ENCODE data around the gene COG2. TPM values are rescaled to one million over a fixed set of nuclear protein-coding genes. Genes with fewer than 3 reads are reported as not detected.

COG2 gene
- total and polyA plus RNA-seq, 2 of the 13 experiments (the other 11 are each of a cell fraction or from before 2014, with no cell fraction given), result 16.8 to 36.3 TPM

DNA sequence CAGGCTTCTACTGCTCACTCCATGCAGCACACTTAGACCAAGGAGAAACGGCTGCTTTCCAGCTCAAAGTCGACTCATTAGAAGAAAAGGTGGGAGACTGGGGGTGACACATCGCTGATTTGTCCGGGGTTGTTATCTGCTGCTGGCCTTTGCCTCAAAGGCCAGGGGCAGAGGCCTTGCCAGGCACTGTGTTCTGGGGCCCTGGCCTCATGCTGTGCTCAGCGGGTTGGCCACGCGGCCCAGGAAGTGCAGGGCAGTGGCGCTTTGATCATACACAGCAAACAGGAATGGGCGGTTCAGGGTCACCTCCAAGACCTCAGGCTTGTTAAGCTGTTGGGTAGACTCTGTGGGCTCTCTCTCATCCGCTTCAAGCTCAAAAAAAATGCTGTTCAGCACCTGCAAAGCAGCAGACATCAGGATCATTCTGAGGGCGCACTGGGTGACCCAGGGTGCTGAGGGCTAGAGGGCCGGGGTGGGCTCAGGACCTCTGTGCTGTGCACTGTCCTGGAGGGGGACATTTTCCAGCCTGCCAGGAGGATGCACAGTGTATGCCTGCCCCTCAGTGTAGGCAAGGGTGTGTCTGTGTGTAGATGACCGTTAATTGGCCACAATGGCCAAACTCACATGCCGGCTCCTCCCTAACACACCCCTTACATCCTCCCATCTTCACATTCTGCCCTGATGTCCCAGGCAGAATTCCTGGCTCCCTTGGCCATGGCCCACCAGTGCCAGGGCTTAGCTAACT is 60.8 kb downstream of the COG2 start (continued):
- TF ChIP-seq, protein P1, sequence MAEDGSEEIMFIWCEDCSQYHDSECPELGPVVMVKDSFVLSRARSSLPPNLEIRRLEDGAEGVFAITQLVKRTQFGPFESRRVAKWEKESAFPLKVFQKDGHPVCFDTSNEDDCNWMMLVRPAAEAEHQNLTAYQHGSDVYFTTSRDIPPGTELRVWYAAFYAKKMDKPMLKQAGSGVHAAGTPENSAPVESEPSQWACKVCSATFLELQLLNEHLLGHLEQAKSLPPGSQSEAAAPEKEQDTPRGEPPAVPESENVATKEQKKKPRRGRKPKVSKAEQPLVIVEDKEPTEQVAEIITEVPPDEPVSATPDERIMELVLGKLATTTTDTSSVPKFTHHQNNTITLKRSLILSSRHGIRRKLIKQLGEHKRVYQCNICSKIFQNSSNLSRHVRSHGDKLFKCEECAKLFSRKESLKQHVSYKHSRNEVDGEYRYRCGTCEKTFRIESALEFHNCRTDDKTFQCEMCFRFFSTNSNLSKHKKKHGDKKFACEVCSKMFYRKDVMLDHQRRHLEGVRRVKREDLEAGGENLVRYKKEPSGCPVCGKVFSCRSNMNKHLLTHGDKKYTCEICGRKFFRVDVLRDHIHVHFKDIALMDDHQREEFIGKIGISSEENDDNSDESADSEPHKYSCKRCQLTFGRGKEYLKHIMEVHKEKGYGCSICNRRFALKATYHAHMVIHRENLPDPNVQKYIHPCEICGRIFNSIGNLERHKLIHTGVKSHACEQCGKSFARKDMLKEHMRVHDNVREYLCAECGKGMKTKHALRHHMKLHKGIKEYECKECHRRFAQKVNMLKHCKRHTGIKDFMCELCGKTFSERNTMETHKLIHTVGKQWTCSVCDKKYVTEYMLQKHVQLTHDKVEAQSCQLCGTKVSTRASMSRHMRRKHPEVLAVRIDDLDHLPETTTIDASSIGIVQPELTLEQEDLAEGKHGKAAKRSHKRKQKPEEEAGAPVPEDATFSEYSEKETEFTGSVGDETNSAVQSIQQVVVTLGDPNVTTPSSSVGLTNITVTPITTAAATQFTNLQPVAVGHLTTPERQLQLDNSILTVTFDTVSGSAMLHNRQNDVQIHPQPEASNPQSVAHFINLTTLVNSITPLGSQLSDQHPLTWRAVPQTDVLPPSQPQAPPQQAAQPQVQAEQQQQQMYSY (CRISPR knock-in tag; IDR thresholded peaks at IDR 0.05), result 0 out of 2 replicates have a peak, but pooled peaks have one; percentile 71
- TF ChIP-seq, protein P2, sequence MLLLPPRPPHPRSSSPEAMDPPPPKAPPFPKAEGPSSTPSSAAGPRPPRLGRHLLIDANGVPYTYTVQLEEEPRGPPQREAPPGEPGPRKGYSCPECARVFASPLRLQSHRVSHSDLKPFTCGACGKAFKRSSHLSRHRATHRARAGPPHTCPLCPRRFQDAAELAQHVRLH (CRISPR knock-in tag; IDR thresholded peaks at IDR 0.05; ENCODE audit: borderline replicate concordance, low read depth), result peak; percentile 94
- TF ChIP-seq HNRNPH1 (optimal IDR thresholded peaks at IDR 0.05; ENCODE audit: low read depth, low read length) (no peak), HOXD1 (CRISPR knock-in tag; IDR thresholded peaks at IDR 0.05) (peak; percentile 82; the same call in 1 of the 2 replicates), ARNT2 (CRISPR knock-in tag; IDR thresholded peaks at IDR 0.05; ENCODE audit: low read depth) (peak; percentile 68; the same call in 1 of the 2 replicates), KDM5B (CRISPR knock-in tag; IDR thresholded peaks at IDR 0.05; ENCODE audit: borderline replicate concordance) (peak; percentile 86), CBX1 (IDR thresholded peaks at IDR 0.05; ENCODE audit: low read depth) (no peak), ZNF790 (CRISPR knock-in tag; IDR thresholded peaks at IDR 0.05; ENCODE audit: borderline replicate concordance) (no peak), POGZ (CRISPR knock-in tag; IDR thresholded peaks at IDR 0.05) (peak; percentile 60; the same call in 1 of the 2 replicates), MAZ (IDR thresholded peaks at IDR 0.05; ENCODE audit: borderline replicate concordance, low read depth, low read length) (no peak), MAZ (CRISPR knock-in tag; IDR thresholded peaks at IDR 0.05; ENCODE audit: low read depth) (no peak; the same call in 1 of the 2 replicates), XRCC5 (optimal IDR thresholded peaks at IDR 0.05; ENCODE audit: low read length) (peak; percentile 91), ZNF343 (CRISPR knock-in tag; IDR thresholded peaks at IDR 0.05) (peak; percentile 91; the same call in 1 of the 2 replicates), NFATC3 (CRISPR knock-in tag; IDR thresholded peaks at IDR 0.05) (peak; percentile 59; the same call in 1 of the 2 replicates), PHF20 (CRISPR knock-in tag; IDR thresholded peaks at IDR 0.05) (0 out of 2 replicates have a peak, but pooled peaks have one; percentile 24)
- TF ChIP-seq, protein P3, sequence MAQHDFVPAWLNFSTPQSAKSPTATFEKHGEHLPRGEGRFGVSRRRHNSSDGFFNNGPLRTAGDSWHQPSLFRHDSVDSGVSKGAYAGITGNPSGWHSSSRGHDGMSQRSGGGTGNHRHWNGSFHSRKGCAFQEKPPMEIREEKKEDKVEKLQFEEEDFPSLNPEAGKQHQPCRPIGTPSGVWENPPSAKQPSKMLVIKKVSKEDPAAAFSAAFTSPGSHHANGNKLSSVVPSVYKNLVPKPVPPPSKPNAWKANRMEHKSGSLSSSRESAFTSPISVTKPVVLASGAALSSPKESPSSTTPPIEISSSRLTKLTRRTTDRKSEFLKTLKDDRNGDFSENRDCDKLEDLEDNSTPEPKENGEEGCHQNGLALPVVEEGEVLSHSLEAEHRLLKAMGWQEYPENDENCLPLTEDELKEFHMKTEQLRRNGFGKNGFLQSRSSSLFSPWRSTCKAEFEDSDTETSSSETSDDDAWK (CRISPR knock-in tag; IDR thresholded peaks at IDR 0.05), result no peak
